ENCODE measurements around the gene ACY1.

ACY1 gene

DNA sequence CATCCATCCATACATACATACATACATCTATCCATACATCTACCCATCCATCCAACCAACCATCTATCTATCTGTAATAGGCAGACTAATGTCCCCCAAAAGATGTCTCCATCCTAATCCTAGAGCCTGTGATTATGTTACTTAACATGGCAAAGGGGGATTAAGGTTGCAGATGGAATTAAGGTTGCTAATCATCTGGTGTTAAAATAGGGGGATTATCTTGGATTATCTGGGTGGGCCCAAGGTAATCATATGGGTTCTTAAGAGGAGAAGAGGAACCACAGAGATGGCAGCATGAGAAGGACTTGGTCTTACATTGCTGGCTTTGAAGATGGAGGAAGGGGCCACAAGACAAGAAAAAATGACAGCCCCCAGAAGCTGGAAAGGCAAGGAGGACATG lies 27.1 kb downstream of the ACY1 start:
- DNase-seq: no peak

GRCh38 chr3:52012699-52013098 lies 29.4 kb downstream of the ACY1 start:
- no peak for DNase-seq

DNA sequence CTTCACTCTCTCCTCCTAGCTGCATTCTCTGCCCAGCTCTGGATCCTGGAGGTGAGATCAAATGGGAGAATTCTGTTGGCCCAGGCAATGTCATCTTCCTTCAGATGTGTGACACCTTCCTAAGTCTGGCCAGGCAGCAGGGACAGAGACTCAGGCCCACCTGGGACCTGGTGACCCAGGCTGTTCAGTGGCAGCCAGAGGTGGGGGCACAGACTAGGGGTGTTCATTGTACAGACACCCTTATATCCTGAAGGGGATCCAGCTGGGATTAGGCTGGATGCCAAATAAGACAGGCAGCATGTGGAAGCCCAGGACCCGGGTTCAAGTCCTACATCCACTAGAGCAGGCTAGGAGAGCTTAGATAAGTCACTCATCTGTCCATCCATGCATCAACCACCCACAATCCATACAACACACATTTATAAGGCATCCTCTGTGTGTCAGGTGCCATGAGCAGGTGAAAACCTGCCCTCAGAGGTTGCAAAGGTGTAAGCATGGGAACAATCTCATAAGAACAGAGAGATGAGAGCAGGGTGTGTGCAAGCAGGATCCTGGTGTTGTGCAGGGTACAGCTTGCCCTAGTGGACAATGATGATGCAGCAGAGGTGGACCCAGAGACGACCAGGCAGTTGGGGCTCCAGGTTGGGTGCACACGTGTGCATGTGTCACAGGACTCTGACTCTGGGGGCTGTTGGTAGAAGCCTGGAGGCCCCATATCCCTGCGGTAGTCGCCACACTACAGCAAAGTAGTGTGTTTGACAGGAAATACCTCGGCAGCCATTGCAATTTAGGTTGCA lies 30.7 kb downstream of the ACY1 start:
- no peak for DNase-seq

DNA sequence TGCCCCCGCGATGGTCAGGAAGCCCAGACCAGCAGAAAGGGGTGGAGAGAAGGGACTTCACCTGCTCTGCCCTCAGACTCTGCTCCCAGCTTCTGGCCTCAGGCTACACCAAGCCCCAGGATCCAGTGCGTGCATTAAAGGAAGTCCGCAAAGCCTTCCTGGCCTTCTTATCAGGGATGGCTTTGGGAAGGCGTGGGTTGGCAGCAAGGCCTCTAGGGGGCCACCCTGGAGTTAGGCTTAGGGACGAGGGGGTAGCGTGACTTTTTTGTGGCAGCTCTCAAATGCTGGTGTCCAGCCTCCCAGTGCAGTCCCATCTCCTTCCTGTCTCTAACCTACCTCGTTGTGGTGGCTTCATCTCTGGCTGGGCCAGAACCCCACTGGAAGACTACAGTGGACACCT lies 31.3 kb downstream of the ACY1 start:
- DNase-seq: no peak

DNA sequence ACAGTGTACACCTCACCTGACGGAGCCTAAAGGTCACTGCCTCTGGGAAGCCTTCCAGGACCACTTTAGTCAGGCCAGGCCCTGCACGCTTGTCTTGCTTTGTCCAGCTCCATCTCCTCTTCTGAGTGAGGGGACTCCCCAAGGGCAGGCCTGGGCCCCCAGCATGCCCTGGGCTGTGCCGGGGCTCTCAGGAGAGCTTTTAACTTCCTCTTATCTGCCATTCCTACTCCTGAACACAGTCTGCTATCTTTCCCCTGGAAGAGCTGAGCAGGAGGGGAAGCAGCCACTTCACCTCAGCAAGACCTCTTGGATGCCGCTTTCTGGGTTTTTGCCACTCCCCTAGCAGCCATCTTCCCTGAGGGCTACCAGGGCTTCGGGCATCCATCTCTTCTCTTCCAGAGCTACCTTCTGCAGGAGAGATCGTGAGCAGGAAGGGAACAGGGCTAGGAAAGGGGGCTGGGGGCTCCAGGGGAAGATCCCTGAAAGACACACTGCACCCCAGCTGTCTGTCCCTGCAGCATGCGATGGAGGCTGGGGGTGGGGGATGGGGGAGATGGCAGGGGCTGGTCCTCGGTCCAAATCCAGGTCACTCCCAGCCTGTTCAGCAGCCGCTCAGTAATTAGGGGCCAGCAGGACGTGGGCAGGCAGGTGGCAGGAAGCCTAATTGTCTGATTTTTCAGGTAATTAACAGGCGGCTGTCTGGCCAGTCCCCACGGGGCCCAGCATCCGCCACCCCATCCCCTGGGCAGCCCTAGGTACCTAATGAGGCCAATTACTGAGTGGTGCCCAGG lies 32.3 kb downstream of the ACY1 start:
- no peak for DNase-seq

DNA sequence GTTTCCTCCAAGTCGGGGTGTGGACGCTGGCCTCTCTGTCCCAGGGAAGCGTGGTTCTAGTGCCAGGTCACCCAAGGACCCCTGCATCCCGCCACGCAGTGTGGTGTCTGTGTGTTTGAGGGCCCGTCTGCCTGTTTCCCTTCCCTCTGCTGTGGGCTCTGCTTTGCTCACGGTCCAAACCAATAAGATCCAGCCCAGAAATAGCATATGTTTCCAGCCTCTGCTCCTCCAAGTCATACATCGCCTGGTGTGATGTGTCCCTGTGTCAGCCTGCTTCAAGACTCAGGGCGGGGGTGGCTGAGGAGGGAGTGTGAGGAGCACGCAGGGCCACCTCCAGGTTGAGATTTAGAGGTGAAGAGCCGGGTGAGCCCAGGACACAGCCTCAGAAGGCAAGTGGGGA lies 34.3 kb downstream of the ACY1 start:
- no peak for DNase-seq

GRCh38 chr3:52018319-52019000 lies 35.1 kb downstream of the ACY1 start:
- no peak for DNase-seq

GRCh38 chr3:52019352-52020080 lies 36.2 kb downstream of the ACY1 start:
- DNase-seq: no peak

GRCh38 chr3:52020796-52021195 lies 37.5 kb downstream of the ACY1 start:
- no peak for DNase-seq

GRCh38 chr3:52021489-52022268 lies 38.3 kb downstream of the ACY1 start:
- no peak for DNase-seq

GRCh38 chr3:52022323-52023100 lies 39.2 kb downstream of the ACY1 start:
- DNase-seq: no peak

GRCh38 chr3:52023101-52023770 lies 39.9 kb downstream of the ACY1 start:
- DNase-seq: no peak

GRCh38 chr3:52023860-52024764 lies 40.8 kb downstream of the ACY1 start:
- DNase-seq: no peak

DNA sequence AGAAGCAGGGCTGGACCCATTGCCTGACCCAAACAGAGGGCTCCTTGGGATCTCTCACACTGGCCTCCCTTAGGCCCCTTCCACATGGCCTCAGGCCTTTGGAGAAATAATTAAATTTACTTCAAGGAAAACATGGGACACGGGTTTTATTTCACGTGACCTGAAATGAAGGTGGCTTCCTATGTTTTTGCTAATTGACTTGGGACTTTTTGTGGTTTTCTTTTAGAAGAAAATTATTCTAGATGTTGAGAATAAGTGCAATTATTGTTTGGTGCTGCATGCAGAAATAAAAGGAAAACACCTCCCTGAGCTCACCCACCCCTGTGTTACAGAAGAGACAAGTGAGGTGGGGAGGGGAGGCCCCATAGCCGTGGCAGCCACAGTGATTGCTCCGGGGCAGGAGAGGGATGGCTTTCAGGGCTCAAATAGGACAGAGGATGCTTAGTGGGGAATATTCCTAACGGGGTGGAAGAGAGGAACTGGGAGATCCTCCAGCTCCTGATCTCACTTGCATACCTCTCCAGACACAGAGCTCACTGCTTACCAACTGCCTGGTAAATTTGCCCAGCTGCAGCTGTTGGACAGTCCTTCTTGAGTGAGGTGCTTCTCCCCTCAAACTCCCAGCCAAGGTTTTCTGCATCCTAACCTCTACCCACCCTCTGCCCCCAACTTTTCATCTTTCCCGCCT lies 41.6 kb downstream of the ACY1 start:
- no peak for DNase-seq

GRCh38 chr3:52025453-52025852 lies 42.1 kb downstream of the ACY1 start:
- no peak for DNase-seq

DNA sequence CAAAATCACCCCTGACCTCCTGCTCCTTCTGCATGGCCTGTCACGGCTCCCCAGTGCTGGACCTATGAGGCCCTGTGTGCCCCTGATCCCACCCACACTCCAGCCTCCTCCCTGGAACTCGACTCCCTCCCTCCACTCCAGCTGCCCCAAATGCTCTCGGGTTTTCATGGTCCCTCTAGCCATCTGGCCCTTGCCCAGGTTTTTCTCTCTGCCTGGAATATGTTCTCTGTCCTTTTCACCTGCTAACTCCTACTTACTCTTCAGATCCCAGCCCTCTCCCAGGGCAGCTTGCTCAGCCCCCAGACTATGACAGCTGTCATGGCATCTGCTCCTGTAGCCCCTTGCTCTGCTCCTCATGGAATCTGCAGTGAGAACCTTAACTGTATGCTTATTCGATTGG lies 42.7 kb downstream of the ACY1 start:
- no peak for DNase-seq

- no peak for DNase-seq
Measured at GRCh38 chr3:52028572-52028971, 45.2 kb downstream of the ACY1 start.

GRCh38 chr3:52029053-52029452 lies 45.7 kb downstream of the ACY1 start:
- DNase-seq: no peak

DNA sequence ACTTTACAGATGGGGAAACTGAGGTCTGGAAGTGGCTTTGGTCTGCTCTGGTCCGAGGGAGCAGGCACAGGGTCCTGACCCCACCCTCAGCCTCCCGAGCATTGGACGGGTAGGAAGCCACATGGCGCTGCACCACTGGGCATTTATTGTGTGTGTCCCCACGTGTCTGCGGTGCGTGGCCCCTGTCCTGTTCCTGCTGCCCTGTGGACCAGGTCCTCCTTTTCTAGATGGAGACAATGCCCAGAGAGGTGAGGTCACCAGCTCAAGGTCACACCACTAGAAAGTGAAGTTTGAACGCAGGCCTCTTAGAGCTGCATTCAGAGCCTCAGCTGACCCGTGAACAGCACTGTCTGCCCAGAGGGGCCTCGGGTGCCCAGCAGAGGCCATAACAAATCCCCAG lies 46.2 kb downstream of the ACY1 start:
- DNase-seq: no peak

All from CD4-positive, alpha-beta T cell treated with Interleukin-4 for 1 hour (primary cell).